WERI-Rb-1 (cell line): ENCODE results near the gene APC.

Experiments used
- DNase-seq: peaks from one replicate; pipeline ENCODE4 v3.0.0-alpha.2; 2020
- H3K27ac ChIP-seq: fragments of 250-450 bp; sonication (Bioruptor Pico); 2 replicates; pipeline ENCODE4 v1.5.1; 2020; ENCODE audit warnings: mild to moderate bottlenecking, moderate library complexity
- H3K27me3 ChIP-seq: fragments of 250-450 bp; sonication (Bioruptor Pico); 2 replicates; pipeline ENCODE4 v1.5.1; 2021; ENCODE audit warnings: mild to moderate bottlenecking, low read depth, moderate library complexity; ENCODE audit not compliant: insufficient read depth, severe bottlenecking
- H3K36me3 ChIP-seq: fragments of 250-450 bp; sonication (Bioruptor Pico); 2 replicates; pipeline ENCODE4 v1.5.1; 2020; ENCODE audit warnings: mild to moderate bottlenecking, moderate library complexity
- H3K4me3 ChIP-seq: 2 replicates; pipeline ENCODE4 v1.5.1; 2011; ENCODE audit warnings: low read depth, mild to moderate bottlenecking, control low read depth, low read length
- H3K9me3 ChIP-seq: fragments of 250-450 bp; sonication (Bioruptor Pico); 2 replicates; pipeline ENCODE4 v1.5.1; 2021; ENCODE audit warnings: mild to moderate bottlenecking, moderate library complexity; ENCODE audit not compliant: severe bottlenecking
- CTCF ChIP-seq: IDR thresholded peaks from 2 replicates; pipeline ENCODE4 v1.5.1; 2011; ENCODE audit warnings: low read depth, mild to moderate bottlenecking, control low read depth, inconsistent platforms, low read length

Gene APC

GRCh38 chr5:112861638-112861985 is 123.9 kb downstream of the APC start:
- Histone ChIP-seq H3K27me3 (no peaks in the 10 kb centered on the region), H3K4me3 (peak overlapping the region; percentile 83), H3K27ac (peak overlapping the region; percentile 81), H3K36me3 (peaks cover 41% of the 10 kb centered on the region), H3K9me3 (no peaks in the 10 kb centered on the region)
- no peak for DNase-seq
- no peak for TF ChIP-seq CTCF

GRCh38 chr5:112862085-112862484 is 124.4 kb downstream of the APC start:
- no peaks in the 10 kb centered on the region for H3K9me3 ChIP-seq
- peaks cover 46% of the 10 kb centered on the region for H3K36me3 ChIP-seq
- DNase-seq, result no peak
- H3K27ac ChIP-seq, result peak overlapping the region; percentile 81
- peak overlapping the region; percentile 83 for H3K4me3 ChIP-seq
- H3K27me3 ChIP-seq, result no peaks in the 10 kb centered on the region
- TF ChIP-seq CTCF, result no peak

- Histone ChIP-seq H3K4me3 (no peak overlapping the region), H3K27ac (no peak overlapping the region), H3K9me3 (no peaks in the 10 kb centered on the region), H3K27me3 (no peaks in the 10 kb centered on the region), H3K36me3 (peaks cover 58% of the 10 kb centered on the region)
- no peak for TF ChIP-seq CTCF
- no peak for DNase-seq
Measured at GRCh38 chr5:112863549-112863948, 125.9 kb downstream of the APC start.

- no peak for DNase-seq
- Histone ChIP-seq H3K36me3 (peaks cover 70% of the 10 kb centered on the region), H3K9me3 (no peaks in the 10 kb centered on the region), H3K27me3 (no peaks in the 10 kb centered on the region), H3K4me3 (no peak overlapping the region), H3K27ac (no peak overlapping the region)
- TF ChIP-seq CTCF, result no peak
Measured at GRCh38 chr5:112865128-112865527, 127.4 kb downstream of the APC start.

- no peaks in the 10 kb centered on the region for H3K27me3 ChIP-seq
- no peak for TF ChIP-seq CTCF
- H3K27ac ChIP-seq, result no peak overlapping the region
- H3K4me3 ChIP-seq, result no peak overlapping the region
- DNase-seq, result no peak
- peaks cover 76% of the 10 kb centered on the region for H3K36me3 ChIP-seq
- no peaks in the 10 kb centered on the region for H3K9me3 ChIP-seq
Measured at GRCh38 chr5:112866739-112867138, 129.1 kb downstream of the APC start.

- H3K9me3 ChIP-seq, result no peaks in the 10 kb centered on the region
- no peak for DNase-seq
- H3K4me3 ChIP-seq, result no peak overlapping the region
- H3K36me3 ChIP-seq, result peaks cover 74% of the 10 kb centered on the region
- H3K27ac ChIP-seq, result no peak overlapping the region
- no peaks in the 10 kb centered on the region for H3K27me3 ChIP-seq
- no peak for TF ChIP-seq CTCF
Measured at GRCh38 chr5:112867411-112867810, 129.7 kb downstream of the APC start.
